GM12892 (cell line): ENCODE results near the gene NEGR1.

ENCODE experiments used
- POLR2A ChIP-seq: IDR thresholded peaks from 2 replicates; pipeline ENCODE4 v1.6.1; 2011; ENCODE audit warnings: low read depth, low read length, control low read depth
- POLR2AphosphoS5 ChIP-seq: IDR thresholded peaks from 2 replicates; pipeline ENCODE4 v1.6.1; 2011; ENCODE audit warnings: low read depth, low read length, control low read depth

DNA sequence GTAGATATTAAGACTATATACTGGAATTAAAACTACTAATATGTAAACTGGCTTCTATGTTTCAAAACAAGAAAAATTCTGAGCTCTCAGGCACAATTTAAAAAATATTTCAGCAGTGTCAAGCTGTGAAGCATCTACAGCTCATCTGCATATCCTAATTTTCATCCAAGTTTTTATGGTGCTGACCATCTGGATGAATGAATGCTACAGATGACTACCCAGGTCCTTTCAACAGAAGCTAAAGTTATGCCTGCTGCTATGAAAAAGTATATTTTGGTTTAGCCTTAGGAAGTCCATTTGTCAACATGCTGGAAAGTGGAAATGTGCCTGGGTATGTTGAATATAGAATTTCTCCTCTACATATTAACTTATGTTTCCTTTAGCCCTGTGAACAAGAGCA lies 206.9 kb downstream of the NEGR1 start:
- TF ChIP-seq POLR2AphosphoS5 (no peak), POLR2A (no peak)
